SW480 (cell line): Measurements from ENCODE around the gene TMEM273.

ENCODE experiments used
- DNase-seq: peaks from one replicate; pipeline ENCODE4 v3.0.0-alpha.2; 2016; ENCODE audit warnings: low spot score

The TMEM273 gene

GRCh38 chr10:49139028-49139845 lies 49.0 kb downstream of the TMEM273 start:
- DNase-seq = no peak

GRCh38 chr10:49138361-49138891 lies 49.8 kb downstream of the TMEM273 start:
- DNase-seq = no peak

- no peak for DNase-seq
Measured at GRCh38 chr10:49136525-49136924, 51.7 kb downstream of the TMEM273 start.

- no peak for DNase-seq
Measured at GRCh38 chr10:49135575-49136313, 52.4 kb downstream of the TMEM273 start.

GRCh38 chr10:49134327-49134726 lies 53.9 kb downstream of the TMEM273 start:
- no peak for DNase-seq

- DNase-seq = no peak
Measured at GRCh38 chr10:49133706-49134248, 54.4 kb downstream of the TMEM273 start, which contains the start of gene FAM170B. Gene FAM170B (minus strand): TSS chr10:49134021. CDS start chr10:49133918, 103 bp downstream.

GRCh38 chr10:49132362-49132737 lies 55.8 kb downstream of the TMEM273 start:
- no peak for DNase-seq

GRCh38 chr10:49131507-49132361 lies 56.5 kb downstream of the TMEM273 start:
- DNase-seq = no peak

GRCh38 chr10:49129376-49129775 lies 58.8 kb downstream of the TMEM273 start:
- DNase-seq = no peak

GRCh38 chr10:49128854-49129253 lies 59.3 kb downstream of the TMEM273 start:
- no peak for DNase-seq

GRCh38 chr10:49123981-49124950 lies 63.9 kb downstream of the TMEM273 start:
- DNase-seq = no peak

GRCh38 chr10:49120911-49121310 lies 67.3 kb downstream of the TMEM273 start:
- DNase-seq = no peak

GRCh38 chr10:49119746-49120145 lies 68.4 kb downstream of the TMEM273 start:
- DNase-seq = no peak

- no peak for DNase-seq
Measured at GRCh38 chr10:49118430-49119074, 69.6 kb downstream of the TMEM273 start.

GRCh38 chr10:49117376-49118070 lies 70.7 kb downstream of the TMEM273 start:
- DNase-seq = no peak

GRCh38 chr10:49116509-49117375 lies 71.4 kb downstream of the TMEM273 start:
- no peak for DNase-seq

GRCh38 chr10:49115796-49116508 lies 72.2 kb downstream of the TMEM273 start:
- no peak for DNase-seq
